ENCODE data around the gene DOK4. TPM values are rescaled to one million over a fixed set of nuclear protein-coding genes. Genes with fewer than 3 reads are reported as not detected.

DOK4 gene
- total RNA-seq, 1 experiment from 2014 or later, result 122 TPM

DNA sequence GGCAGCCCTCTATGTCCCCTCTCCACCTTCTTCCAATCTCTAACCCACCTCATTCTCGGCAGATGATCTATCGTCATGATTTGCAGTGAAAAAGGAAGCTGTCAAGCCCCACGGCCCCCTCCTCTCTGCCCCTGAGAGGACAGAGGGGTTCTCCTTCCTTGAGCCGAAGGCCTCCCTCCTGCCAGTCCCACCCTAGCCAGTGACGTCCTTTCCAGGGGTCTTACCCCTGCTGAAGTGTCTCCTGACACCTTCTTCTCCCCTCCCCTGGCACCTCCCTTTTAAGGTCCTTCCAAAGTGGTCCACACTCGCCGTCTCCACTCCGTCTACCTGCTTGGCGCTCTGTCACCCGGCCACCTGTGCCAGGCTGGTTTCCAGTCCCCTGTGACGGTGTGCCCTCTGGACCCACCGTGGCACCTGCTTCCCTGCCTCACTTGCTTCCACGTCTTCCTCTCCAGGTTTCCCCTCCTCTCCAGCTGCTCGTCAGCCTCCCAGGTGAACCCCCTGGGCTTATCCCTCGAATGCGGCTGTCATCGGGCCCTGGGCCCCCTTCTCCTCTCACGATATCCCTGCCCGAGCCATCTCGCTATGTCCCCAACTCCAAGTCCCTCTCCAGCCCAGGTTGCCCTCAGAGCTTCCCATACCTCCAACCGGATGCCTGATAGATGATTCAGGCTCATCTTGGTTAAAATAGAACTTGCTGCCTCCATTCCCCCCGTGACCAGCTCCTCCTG is 44.4 kb upstream of the DOK4 start:
- BruUV-seq (replicated peaks), result no TSS peak
- POLR2A ChIA-PET, result no interaction called here
- H3K27ac Mint-ChIP-seq (ENCODE audit: unreplicated experiment), result no peak overlapping the region
- H3K9me3 ChIP-seq, result no peaks in the 10 kb centered on the region
- H3K4me3 Mint-ChIP-seq (ENCODE audit: unreplicated experiment), result peak overlapping the region; percentile 71
- TF ChIP-seq, protein P1, sequence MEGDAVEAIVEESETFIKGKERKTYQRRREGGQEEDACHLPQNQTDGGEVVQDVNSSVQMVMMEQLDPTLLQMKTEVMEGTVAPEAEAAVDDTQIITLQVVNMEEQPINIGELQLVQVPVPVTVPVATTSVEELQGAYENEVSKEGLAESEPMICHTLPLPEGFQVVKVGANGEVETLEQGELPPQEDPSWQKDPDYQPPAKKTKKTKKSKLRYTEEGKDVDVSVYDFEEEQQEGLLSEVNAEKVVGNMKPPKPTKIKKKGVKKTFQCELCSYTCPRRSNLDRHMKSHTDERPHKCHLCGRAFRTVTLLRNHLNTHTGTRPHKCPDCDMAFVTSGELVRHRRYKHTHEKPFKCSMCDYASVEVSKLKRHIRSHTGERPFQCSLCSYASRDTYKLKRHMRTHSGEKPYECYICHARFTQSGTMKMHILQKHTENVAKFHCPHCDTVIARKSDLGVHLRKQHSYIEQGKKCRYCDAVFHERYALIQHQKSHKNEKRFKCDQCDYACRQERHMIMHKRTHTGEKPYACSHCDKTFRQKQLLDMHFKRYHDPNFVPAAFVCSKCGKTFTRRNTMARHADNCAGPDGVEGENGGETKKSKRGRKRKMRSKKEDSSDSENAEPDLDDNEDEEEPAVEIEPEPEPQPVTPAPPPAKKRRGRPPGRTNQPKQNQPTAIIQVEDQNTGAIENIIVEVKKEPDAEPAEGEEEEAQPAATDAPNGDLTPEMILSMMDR (IDR thresholded peaks at IDR 0.05; ENCODE audit: insufficient read depth in 1 of 2, low read depth in 1 of 2, low read length in 1 of 2, severe bottlenecking in 1 of 2, unreplicated experiment in 1 of 2), result no peak
- CTCF ChIA-PET, result no interaction called here
- peaks cover 15% of the 10 kb centered on the region for H3K4me1 ChIP-seq
- no peaks in the 10 kb centered on the region for H3K27me3 ChIP-seq (replicated peaks; ENCODE audit: control insufficient read depth, insufficient read depth, low read length)
- no peak overlapping the region for H3K4me3 ChIP-seq (ENCODE audit: low read depth, low read length)
- H3K36me3 Mint-ChIP-seq (ENCODE audit: insufficient read depth, unreplicated experiment), result peaks cover 17% of the 10 kb centered on the region
- H3K4me1 Mint-ChIP-seq (ENCODE audit: low read depth, unreplicated experiment), result peaks cover 24% of the 10 kb centered on the region
- no peaks in the 10 kb centered on the region; the same call in none of the 2 replicates for H3K36me3 ChIP-seq (ENCODE audit: control insufficient read depth, insufficient read depth, low read length)
- intact Hi-C loops (cut with micrococcal nuclease; ENCODE audit: unreplicated experiment), result no loop called here
- no peaks in the 10 kb centered on the region for H3K9me3 Mint-ChIP-seq (ENCODE audit: unreplicated experiment)
- H3K27me3 Mint-ChIP-seq (ENCODE audit: insufficient read depth, unreplicated experiment), result no peaks in the 10 kb centered on the region
- DNase-seq, result peak in 1 of 2 experiments; percentile 40

DNA sequence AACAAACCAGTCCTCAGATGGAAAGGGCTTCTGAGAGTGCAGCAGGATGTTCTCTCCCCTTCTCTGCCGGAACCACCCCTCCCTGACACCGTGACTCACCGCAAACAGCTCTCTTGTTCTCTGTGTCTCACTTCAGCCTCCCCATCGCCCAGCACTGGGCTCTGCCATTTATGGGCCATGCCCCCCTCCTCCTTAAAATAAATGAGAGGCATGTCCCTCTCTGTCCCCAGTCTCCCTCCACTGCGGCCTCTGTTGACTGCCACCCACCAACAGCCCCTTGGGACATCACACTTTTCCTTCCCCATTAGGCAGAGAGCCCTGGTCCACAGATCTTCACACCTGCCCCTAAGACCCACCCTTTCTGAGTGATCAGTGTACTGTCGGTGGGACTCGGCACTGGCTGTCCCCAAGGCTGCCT is 43.8 kb upstream of the DOK4 start:
- Histone ChIP-seq H3K4me3 (ENCODE audit: low read depth, low read length) (no peak overlapping the region), H3K36me3 (ENCODE audit: control insufficient read depth, insufficient read depth, low read length) (no peaks in the 10 kb centered on the region; the same call in none of the 2 replicates), H3K4me1 (peaks cover 15% of the 10 kb centered on the region), H3K9me3 (no peaks in the 10 kb centered on the region), H3K27me3 (replicated peaks; ENCODE audit: control insufficient read depth, insufficient read depth, low read length) (no peaks in the 10 kb centered on the region)
- TF ChIP-seq, protein P1 (IDR thresholded peaks at IDR 0.05; ENCODE audit: insufficient read depth in 1 of 2, low read depth in 1 of 2, low read length in 1 of 2, severe bottlenecking in 1 of 2, unreplicated experiment in 1 of 2), result no peak
- Mint-ChIP-seq H3K4me3 (ENCODE audit: unreplicated experiment) (peak overlapping the region; percentile 71), H3K27me3 (ENCODE audit: insufficient read depth, unreplicated experiment) (no peaks in the 10 kb centered on the region), H3K36me3 (ENCODE audit: insufficient read depth, unreplicated experiment) (peaks cover 17% of the 10 kb centered on the region), H3K27ac (ENCODE audit: unreplicated experiment) (no peak overlapping the region), H3K9me3 (ENCODE audit: unreplicated experiment) (no peaks in the 10 kb centered on the region), H3K4me1 (ENCODE audit: low read depth, unreplicated experiment) (peaks cover 24% of the 10 kb centered on the region)
- POLR2A ChIA-PET, result no interaction called here
- no TSS peak for BruUV-seq (replicated peaks)
- intact Hi-C loops (cut with micrococcal nuclease; ENCODE audit: unreplicated experiment), result no loop called here
- peak in 1 of 2 experiments; percentile 31 for DNase-seq
- CTCF ChIA-PET, result no interaction called here

GRCh38 chr16:57529391-57530103 is 43.3 kb upstream of the DOK4 start:
- peak in 1 of 2 experiments; percentile 41 for DNase-seq
- TSS peak; percentile 36 for BruUV-seq (replicated peaks)
- H3K27me3 ChIP-seq (replicated peaks; ENCODE audit: control insufficient read depth, insufficient read depth, low read length), result no peaks in the 10 kb centered on the region
- peaks cover 15% of the 10 kb centered on the region for H3K4me1 ChIP-seq
- Mint-ChIP-seq H3K4me1 (ENCODE audit: low read depth, unreplicated experiment) (peaks cover 24% of the 10 kb centered on the region), H3K36me3 (ENCODE audit: insufficient read depth, unreplicated experiment) (peaks cover 17% of the 10 kb centered on the region), H3K27me3 (ENCODE audit: insufficient read depth, unreplicated experiment) (no peaks in the 10 kb centered on the region), H3K27ac (ENCODE audit: unreplicated experiment) (peak overlapping the region; percentile 36), H3K9me3 (ENCODE audit: unreplicated experiment) (no peaks in the 10 kb centered on the region), H3K4me3 (ENCODE audit: unreplicated experiment) (peak overlapping the region; percentile 71)
- H3K4me3 ChIP-seq (ENCODE audit: low read depth, low read length), result peak overlapping the region; percentile 70
- ChIA-PET POLR2A (interaction anchor here (1.7 to 1.9 kb wide), 2 partner anchors 50 to 82 kb away, joined by 9 to 12 read pairs; partner anchors contain the start of genes CIAPIN1 and COQ9), CTCF (interaction anchor here (1.6 kb wide), 1 partner anchor 10 kb away, joined by 11 read pairs; no protein-coding TSS in a partner anchor)
- H3K9me3 ChIP-seq, result no peaks in the 10 kb centered on the region
- intact Hi-C loops (cut with micrococcal nuclease; ENCODE audit: unreplicated experiment), result no loop called here
- TF ChIP-seq, protein P1 (IDR thresholded peaks at IDR 0.05; ENCODE audit: insufficient read depth in 1 of 2, low read depth in 1 of 2, low read length in 1 of 2, severe bottlenecking in 1 of 2, unreplicated experiment in 1 of 2), result no peak
- no peaks in the 10 kb centered on the region; the same call in none of the 2 replicates for H3K36me3 ChIP-seq (ENCODE audit: control insufficient read depth, insufficient read depth, low read length)
